Measurements from ENCODE around the gene UPF2. TPM values are rescaled to one million over a fixed set of nuclear protein-coding genes. Genes with fewer than 3 reads are reported as not detected.

Gene UPF2
- total and polyA plus RNA-seq, 2 of the 13 experiments (the other 11 are each of a cell fraction or from before 2014, with no cell fraction given), result 6.2 to 14.5 TPM

GRCh38 chr10:12042409-12042796, 206 bp downstream of the UPF2 start (continued):
- no peak for TF ChIP-seq ZBTB26 (CRISPR knock-in tag; IDR thresholded peaks at IDR 0.05; ENCODE audit: borderline replicate concordance)
- TF ChIP-seq GABPB1 (CRISPR knock-in tag; IDR thresholded peaks at IDR 0.05), result no peak
- peak; percentile 49; the same call in 1 of the 2 replicates for TF ChIP-seq UBTF (CRISPR knock-in tag; IDR thresholded peaks at IDR 0.05)
- TF ChIP-seq ZNF337 (CRISPR knock-in tag; IDR thresholded peaks at IDR 0.05; ENCODE audit: borderline replicate concordance, low read depth), result no peak
- no peak for TF ChIP-seq ZBTB42 (CRISPR knock-in tag; IDR thresholded peaks at IDR 0.05)
- TF ChIP-seq SRF (IDR thresholded peaks at IDR 0.05; ENCODE audit: low read depth, low read length), result no peak
- no peak for TF ChIP-seq ZNF230 (CRISPR knock-in tag; IDR thresholded peaks at IDR 0.05)
- TF ChIP-seq MZF1 (CRISPR knock-in tag; IDR thresholded peaks at IDR 0.05; ENCODE audit: borderline replicate concordance), result no peak
- TF ChIP-seq ISL2 (CRISPR knock-in tag; IDR thresholded peaks at IDR 0.05), result no peak
- TF ChIP-seq ZFP91 (CRISPR knock-in tag; IDR thresholded peaks at IDR 0.05; ENCODE audit: borderline replicate concordance), result peak; percentile 76; the same call in 1 of the 2 replicates
- no peak for TF ChIP-seq ZNF468 (CRISPR knock-in tag; IDR thresholded peaks at IDR 0.05)
- no peak for TF ChIP-seq ZNF678 (CRISPR knock-in tag; IDR thresholded peaks at IDR 0.05)
- TF ChIP-seq JARID2 (CRISPR knock-in tag; IDR thresholded peaks at IDR 0.05; ENCODE audit: insufficient replicate concordance), result no peak
- no peak for TF ChIP-seq PHB2 (IDR thresholded peaks at IDR 0.05; ENCODE audit: partially characterized antibody)
- TF ChIP-seq ZNF124 (CRISPR knock-in tag; IDR thresholded peaks at IDR 0.05), result no peak
- no peak for TF ChIP-seq ZNF326 (CRISPR knock-in tag; IDR thresholded peaks at IDR 0.05; ENCODE audit: borderline replicate concordance)
- no peak for TF ChIP-seq TAF15 (IDR thresholded peaks at IDR 0.05; ENCODE audit: low read depth, low read length, poor library complexity, severe bottlenecking)
- no peak for TF ChIP-seq SAFB2 (CRISPR knock-in tag; IDR thresholded peaks at IDR 0.05; ENCODE audit: borderline replicate concordance, low read depth)
- TF ChIP-seq ARID5B (CRISPR knock-in tag; IDR thresholded peaks at IDR 0.05), result no peak
- no peak for TF ChIP-seq MAFG (CRISPR knock-in tag; IDR thresholded peaks at IDR 0.05)
- TF ChIP-seq KDM3A (CRISPR knock-in tag; IDR thresholded peaks at IDR 0.05; ENCODE audit: low read depth), result no peak
- no peak for TF ChIP-seq FOXP1 (IDR thresholded peaks at IDR 0.05)
- no peak for TF ChIP-seq FOXP1 (CRISPR knock-in tag; IDR thresholded peaks at IDR 0.05)
- TF ChIP-seq ZBTB38 (CRISPR knock-in tag; IDR thresholded peaks at IDR 0.05), result no peak
